HG03097 (cell line): ENCODE results near the gene TBPL1.

ENCODE experiments used
- ATAC-seq: cut with Tn5 transposase; IDR thresholded peaks from one replicate; pipeline ENCODE4 v1.9.1; 2021; ENCODE audit not compliant: unreplicated experiment, low FRiP score

The TBPL1 gene

GRCh38 chr6:134034478-134034877, 81.5 kb downstream of the TBPL1 start:
- no peak for ATAC-seq

DNA sequence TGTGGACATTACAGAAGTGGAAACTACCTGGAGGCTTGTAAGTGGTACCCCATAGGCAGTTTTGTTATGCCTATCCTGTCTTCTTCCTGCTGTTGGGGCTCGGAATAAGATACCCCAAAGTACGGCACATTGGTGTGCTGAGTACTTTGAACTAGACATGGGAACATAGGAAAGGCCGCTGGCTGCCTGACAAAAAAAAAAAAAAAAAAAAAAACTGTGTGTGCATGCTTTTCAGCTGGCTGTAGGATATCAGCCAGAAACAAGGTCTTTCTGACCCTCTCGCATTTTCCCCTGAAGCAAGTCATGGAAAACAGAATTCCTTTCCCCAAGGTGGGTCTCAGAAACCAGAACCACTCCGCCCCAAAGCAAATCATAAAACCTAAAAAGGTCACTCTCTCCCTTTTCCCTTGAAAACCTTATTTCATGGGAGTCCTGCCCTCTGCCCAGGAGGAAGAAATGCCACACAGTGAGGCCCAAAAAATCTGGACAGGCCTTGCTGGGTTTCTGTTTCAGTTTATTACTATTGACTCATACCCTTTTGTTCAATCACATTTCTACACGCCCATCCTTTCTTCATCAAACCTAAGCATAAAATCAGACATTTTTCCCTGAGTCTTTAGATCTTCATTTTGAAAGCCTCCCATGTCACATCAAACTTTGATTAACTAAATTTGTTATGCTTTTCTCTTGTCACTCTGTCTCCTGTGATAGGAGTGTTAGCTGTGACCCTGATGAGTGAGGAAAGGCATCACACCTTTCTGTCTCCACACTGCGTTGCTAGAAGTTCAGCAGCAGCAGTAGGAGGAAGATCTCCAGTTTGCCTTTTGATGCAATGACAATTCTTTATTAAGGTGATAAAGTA, 82.2 kb downstream of the TBPL1 start:
- ATAC-seq: no peak

- ATAC-seq: no peak
These were observed 82.8 kb downstream of the TBPL1 start for GRCh38 chr6:134035823-134036296.

DNA sequence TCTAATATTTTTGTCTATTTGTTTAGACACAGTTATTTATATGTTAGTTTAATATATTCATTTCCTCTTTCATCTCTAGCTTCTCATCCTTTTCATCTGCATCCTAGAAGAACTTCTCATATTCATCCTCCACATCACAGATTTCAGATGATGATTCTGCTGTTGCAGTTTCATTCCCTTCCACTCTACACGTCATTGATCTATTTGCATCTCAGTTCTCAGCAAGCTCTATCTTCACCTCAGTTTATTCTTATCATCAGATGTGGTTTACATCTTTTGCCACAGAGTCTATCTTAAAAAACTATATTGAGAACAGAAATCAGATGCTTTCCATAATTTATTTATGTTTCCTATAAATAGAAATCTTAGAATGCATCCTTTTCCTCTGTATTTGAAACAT, 86.1 kb downstream of the TBPL1 start:
- no peak for ATAC-seq
